Gastroesophageal sphincter (tissue), 3 donors: ENCODE results near the gene GPR75.

ENCODE experiments used
- EP300 ChIP-seq: sonication (generic); formaldehyde crosslinking; IDR thresholded peaks from one replicate; pipeline ENCODE4 v1.6.1; 2017; ENCODE audit warnings: antibody characterized with exemption, mild to moderate bottlenecking
- POLR2A ChIP-seq, 2 donors: fragments of 450-650 bp; IDR thresholded peaks; one replicate each; pipeline ENCODE4 v1.6.1; 2017; ENCODE audit warnings: antibody characterized with exemption in 2 of 2, mild to moderate bottlenecking in 2 of 2, moderate library complexity in 1 of 2
- POLR2AphosphoS5 ChIP-seq: sonication (generic); formaldehyde crosslinking; IDR thresholded peaks from one replicate; pipeline ENCODE4 v1.6.1; 2017; ENCODE audit warnings: antibody characterized with exemption
- TF ChIP-seq, protein P1 (sequence below), 4 experiments: fragments of 200-600 bp in 2 of 4; fragments of 450-650 bp in 2 of 4; sonication (generic) in 1 of 4; IDR thresholded peaks; one replicate each; pipeline ENCODE4 v1.5.1; 2017 to 2019; ENCODE audit warnings: antibody characterized with exemption in 4 of 4, mild to moderate bottlenecking in 2 of 4, moderate library complexity in 2 of 4

DNA sequence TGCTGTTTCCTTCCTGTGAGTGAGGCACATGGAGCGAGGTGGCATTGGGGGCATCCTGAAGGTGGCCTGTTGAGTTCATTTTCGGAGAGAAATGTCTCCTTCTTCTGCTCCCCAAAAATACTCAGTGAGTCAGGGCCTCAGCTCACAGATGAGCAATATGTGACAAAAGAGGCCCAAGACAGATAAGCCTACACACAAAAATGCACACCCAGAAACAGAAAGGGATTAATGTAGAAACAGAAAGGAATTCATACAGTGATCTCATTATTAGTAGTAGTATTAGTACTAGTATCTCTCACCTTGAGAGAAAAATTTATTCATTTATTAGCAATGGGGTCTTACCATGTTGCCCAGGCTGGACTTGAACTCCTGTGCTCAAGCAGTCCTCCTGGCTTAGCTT lies 5.1 kb downstream of the GPR75 start:
- TF ChIP-seq, protein P1, sequence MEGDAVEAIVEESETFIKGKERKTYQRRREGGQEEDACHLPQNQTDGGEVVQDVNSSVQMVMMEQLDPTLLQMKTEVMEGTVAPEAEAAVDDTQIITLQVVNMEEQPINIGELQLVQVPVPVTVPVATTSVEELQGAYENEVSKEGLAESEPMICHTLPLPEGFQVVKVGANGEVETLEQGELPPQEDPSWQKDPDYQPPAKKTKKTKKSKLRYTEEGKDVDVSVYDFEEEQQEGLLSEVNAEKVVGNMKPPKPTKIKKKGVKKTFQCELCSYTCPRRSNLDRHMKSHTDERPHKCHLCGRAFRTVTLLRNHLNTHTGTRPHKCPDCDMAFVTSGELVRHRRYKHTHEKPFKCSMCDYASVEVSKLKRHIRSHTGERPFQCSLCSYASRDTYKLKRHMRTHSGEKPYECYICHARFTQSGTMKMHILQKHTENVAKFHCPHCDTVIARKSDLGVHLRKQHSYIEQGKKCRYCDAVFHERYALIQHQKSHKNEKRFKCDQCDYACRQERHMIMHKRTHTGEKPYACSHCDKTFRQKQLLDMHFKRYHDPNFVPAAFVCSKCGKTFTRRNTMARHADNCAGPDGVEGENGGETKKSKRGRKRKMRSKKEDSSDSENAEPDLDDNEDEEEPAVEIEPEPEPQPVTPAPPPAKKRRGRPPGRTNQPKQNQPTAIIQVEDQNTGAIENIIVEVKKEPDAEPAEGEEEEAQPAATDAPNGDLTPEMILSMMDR (IDR thresholded peaks at IDR 0.05): no peak
- no peak for TF ChIP-seq POLR2A (IDR thresholded peaks at IDR 0.05)
- TF ChIP-seq POLR2AphosphoS5: no peak
- no peak for TF ChIP-seq EP300
